ENCODE data around the gene QSOX2.
"Not testable (repeated sequence)": the region's sequence is repeated elsewhere in the genome, so short reads cannot be mapped to it uniquely, and the experiment has no call there.

GRCh38 chr9:136266641-136267040, 21.0 kb upstream of the QSOX2 start:
- TF ChIP-seq POLR2A (IDR thresholded peaks at IDR 0.05; ENCODE audit: low read length); GATA1 (IDR thresholded peaks at IDR 0.05; ENCODE audit: low read depth, low read length): not testable (repeated sequence)
